ENCODE results near the gene NELFCD. TPM values are rescaled to one million over a fixed set of nuclear protein-coding genes. Genes with fewer than 3 reads are reported as not detected.
"Not testable (repeated sequence)": the region's sequence is repeated elsewhere in the genome, so short reads cannot be mapped to it uniquely, and the experiment has no call there.

NELFCD gene
- total RNA-seq, 1 donor from 2014 or later, result 85.7 TPM

DNA sequence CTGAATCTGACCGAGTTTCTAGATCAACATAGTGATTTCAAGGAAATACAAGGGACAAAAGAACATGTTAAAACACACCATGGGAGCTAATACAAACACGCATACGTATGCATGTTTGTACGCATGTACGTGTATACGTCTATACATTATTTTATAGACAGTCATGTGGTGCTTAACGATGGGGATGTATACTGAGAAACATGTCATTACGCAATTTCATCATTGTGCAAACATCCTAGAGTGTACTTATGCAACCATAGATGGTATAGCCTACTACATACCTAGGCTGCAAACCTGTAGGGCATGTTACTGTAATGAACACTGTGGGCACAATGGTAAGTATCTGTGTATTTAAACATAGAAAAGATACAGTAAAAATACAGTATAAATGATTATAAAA, 25.0 kb upstream of the NELFCD start:
- Histone ChIP-seq H3K4me1 (no peaks in the 10 kb centered on the region), H3K27me3 (no peaks in the 10 kb centered on the region), H3K4me3 (no peak overlapping the region), H3K36me3 (no peaks in the 10 kb centered on the region), H3K27ac (no peak overlapping the region), H3K9me3 (no peaks in the 10 kb centered on the region)
- intact Hi-C loops (cut with DNase I), result no loop called here
- DNase-seq (ENCODE audit: extremely low spot score in 2 of 2), result no peak
- TF ChIP-seq, protein P1, sequence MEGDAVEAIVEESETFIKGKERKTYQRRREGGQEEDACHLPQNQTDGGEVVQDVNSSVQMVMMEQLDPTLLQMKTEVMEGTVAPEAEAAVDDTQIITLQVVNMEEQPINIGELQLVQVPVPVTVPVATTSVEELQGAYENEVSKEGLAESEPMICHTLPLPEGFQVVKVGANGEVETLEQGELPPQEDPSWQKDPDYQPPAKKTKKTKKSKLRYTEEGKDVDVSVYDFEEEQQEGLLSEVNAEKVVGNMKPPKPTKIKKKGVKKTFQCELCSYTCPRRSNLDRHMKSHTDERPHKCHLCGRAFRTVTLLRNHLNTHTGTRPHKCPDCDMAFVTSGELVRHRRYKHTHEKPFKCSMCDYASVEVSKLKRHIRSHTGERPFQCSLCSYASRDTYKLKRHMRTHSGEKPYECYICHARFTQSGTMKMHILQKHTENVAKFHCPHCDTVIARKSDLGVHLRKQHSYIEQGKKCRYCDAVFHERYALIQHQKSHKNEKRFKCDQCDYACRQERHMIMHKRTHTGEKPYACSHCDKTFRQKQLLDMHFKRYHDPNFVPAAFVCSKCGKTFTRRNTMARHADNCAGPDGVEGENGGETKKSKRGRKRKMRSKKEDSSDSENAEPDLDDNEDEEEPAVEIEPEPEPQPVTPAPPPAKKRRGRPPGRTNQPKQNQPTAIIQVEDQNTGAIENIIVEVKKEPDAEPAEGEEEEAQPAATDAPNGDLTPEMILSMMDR (IDR thresholded peaks at IDR 0.05), result no peak
- TF ChIP-seq POLR2AphosphoS5 (IDR thresholded peaks at IDR 0.05; ENCODE audit: insufficient read depth in 1 of 2, low read depth in 1 of 2) (no peak), POLR2A (IDR thresholded peaks at IDR 0.05) (no peak)

- Histone ChIP-seq H3K27me3 (no peaks in the 10 kb centered on the region), H3K9me3 (no peaks in the 10 kb centered on the region), H3K4me3 (no peak overlapping the region), H3K36me3 (no peaks in the 10 kb centered on the region), H3K27ac (no peak overlapping the region), H3K4me1 (no peaks in the 10 kb centered on the region)
- TF ChIP-seq, protein P1 (IDR thresholded peaks at IDR 0.05), result no peak
- TF ChIP-seq POLR2AphosphoS5 (IDR thresholded peaks at IDR 0.05; ENCODE audit: insufficient read depth in 1 of 2, low read depth in 1 of 2) (no peak), POLR2A (IDR thresholded peaks at IDR 0.05) (no peak)
- intact Hi-C loops (cut with DNase I), result no loop called here
- no peak for DNase-seq (ENCODE audit: extremely low spot score in 2 of 2)
Observed at GRCh38 chr20:58959652-58960051, 21.4 kb upstream of the NELFCD start.

GRCh38 chr20:58963060-58963584, 17.9 kb upstream of the NELFCD start:
- TF ChIP-seq, protein P1 (IDR thresholded peaks at IDR 0.05), result no peak
- TF ChIP-seq POLR2AphosphoS5 (IDR thresholded peaks at IDR 0.05; ENCODE audit: insufficient read depth in 1 of 2, low read depth in 1 of 2) (no peak), POLR2A (IDR thresholded peaks at IDR 0.05) (no peak)
- intact Hi-C loops (cut with DNase I), result no loop called here
- H3K36me3 ChIP-seq, result no peaks in the 10 kb centered on the region
- H3K4me1 ChIP-seq, result no peaks in the 10 kb centered on the region
- peak in 1 of 2 donors; percentile 20 for DNase-seq (ENCODE audit: extremely low spot score in 2 of 2)
- H3K9me3 ChIP-seq, result no peaks in the 10 kb centered on the region
- H3K27ac ChIP-seq, result no peak overlapping the region
- no peaks in the 10 kb centered on the region for H3K27me3 ChIP-seq
- H3K4me3 ChIP-seq, result no peak overlapping the region

DNA sequence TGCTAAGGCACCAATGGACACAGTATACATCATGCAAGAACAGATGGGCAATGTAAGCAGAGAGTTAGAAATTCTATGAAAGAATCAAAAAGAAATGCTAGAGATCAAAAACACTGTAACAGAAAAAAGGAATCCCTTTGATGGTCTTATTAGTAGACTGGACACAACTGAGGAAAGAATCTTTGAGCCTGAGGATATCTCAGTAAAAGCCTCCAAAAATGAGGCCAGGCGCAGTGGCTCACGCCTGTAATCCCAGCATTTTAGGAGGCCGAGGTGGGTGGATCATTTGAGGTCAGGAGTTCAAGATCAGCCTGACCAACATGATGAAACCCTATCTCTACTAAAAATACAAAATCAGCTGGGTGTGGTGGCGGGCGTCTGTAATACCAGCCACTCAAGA, 17.1 kb upstream of the NELFCD start:
- H3K27ac ChIP-seq; H3K36me3 ChIP-seq; H3K27me3 ChIP-seq; DNase-seq (ENCODE audit: extremely low spot score in 2 of 2); intact Hi-C loops (cut with DNase I); H3K4me1 ChIP-seq; H3K9me3 ChIP-seq; H3K4me3 ChIP-seq: not testable (repeated sequence)

- H3K27ac ChIP-seq, result no peak overlapping the region
- H3K36me3 ChIP-seq, result no peaks in the 10 kb centered on the region
- H3K4me1 ChIP-seq, result no peaks in the 10 kb centered on the region
- no peaks in the 10 kb centered on the region for H3K27me3 ChIP-seq
- no peaks in the 10 kb centered on the region for H3K9me3 ChIP-seq
- no peak overlapping the region for H3K4me3 ChIP-seq
- DNase-seq (ENCODE audit: extremely low spot score in 2 of 2), result peak in 1 of 2 donors; percentile 47
- intact Hi-C loops (cut with DNase I), result no loop called here
- TF ChIP-seq, protein P1 (IDR thresholded peaks at IDR 0.05), result no peak
- no peak for TF ChIP-seq POLR2AphosphoS5 (IDR thresholded peaks at IDR 0.05; ENCODE audit: insufficient read depth in 1 of 2, low read depth in 1 of 2)
- no peak for TF ChIP-seq POLR2A (IDR thresholded peaks at IDR 0.05)
Observed at GRCh38 chr20:58965270-58966064, 15.6 kb upstream of the NELFCD start.
